ENCODE measurements around the gene MPC1.

DNA sequence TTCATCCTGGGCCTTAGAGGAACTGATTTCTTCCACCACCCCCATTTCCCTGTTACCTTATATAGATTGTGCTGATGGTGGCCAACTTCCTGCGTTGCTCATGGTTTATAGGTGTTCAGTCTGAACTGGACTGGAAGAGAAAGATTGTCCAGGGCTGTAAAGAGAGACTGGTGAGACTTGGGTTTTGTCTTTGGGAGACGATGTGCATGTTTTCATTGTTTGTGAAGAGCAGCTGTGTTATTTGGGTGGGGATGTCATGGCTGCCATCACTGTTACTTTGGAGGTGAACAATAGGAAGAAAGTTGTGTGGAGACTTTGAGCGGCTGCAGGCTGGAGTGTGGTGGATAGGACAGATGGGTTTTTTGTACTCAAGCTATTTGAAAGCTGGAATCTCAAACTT lies 15.6 kb upstream of the MPC1 start:
- no peak for TF ChIP-seq EZH2 (IDR thresholded peaks at IDR 0.05; ENCODE audit: borderline replicate concordance, insufficient read depth, low read length, poor library complexity, severe bottlenecking)
- TF ChIP-seq CTCF (IDR thresholded peaks at IDR 0.05; ENCODE audit: poor library complexity, severe bottlenecking), result no peak
- no peak for TF ChIP-seq EP300 (conservative IDR thresholded peaks at IDR 0.05; ENCODE audit: poor library complexity, severe bottlenecking)
- no peak for TF ChIP-seq RAD21 (conservative IDR thresholded peaks at IDR 0.05)
- TF ChIP-seq POLR2AphosphoS5 (IDR thresholded peaks at IDR 0.05), result no peak
- no peak for TF ChIP-seq TAF1 (IDR thresholded peaks at IDR 0.05; ENCODE audit: low read depth)
